Endodermal cell (in vitro differentiated cells): ENCODE data around the gene ARF6. TPM values are rescaled to one million over a fixed set of nuclear protein-coding genes. Genes with fewer than 3 reads are reported as not detected.
"Not testable (repeated sequence)": the region's sequence is repeated elsewhere in the genome, so short reads cannot be mapped to it uniquely, and the experiment has no call there.

Experiments
- DNase-seq: peaks from one replicate; pipeline ENCODE4 v3.0.0-alpha.2; 2017
- H3K27ac ChIP-seq: 2 replicates; pipeline ENCODE4 v1.5.1; 2013; ENCODE audit warnings: mild to moderate bottlenecking, low read depth, low read length, moderate library complexity
- H3K27me3 ChIP-seq: 2 replicates; pipeline ENCODE4 v1.6.1; 2013; ENCODE audit warnings: mild to moderate bottlenecking, low read length, moderate library complexity; ENCODE audit not compliant: insufficient read depth, control insufficient read depth, poor library complexity, severe bottlenecking
- H3K36me3 ChIP-seq: 2 replicates; pipeline ENCODE4 v1.7.0; 2013; ENCODE audit warnings: mild to moderate bottlenecking, low read length, moderate library complexity; ENCODE audit not compliant: control insufficient read depth, insufficient read depth
- H3K4me1 ChIP-seq: one replicate; pipeline ENCODE4 v1.7.0; 2013; ENCODE audit warnings: low read length; ENCODE audit not compliant: control insufficient read depth, insufficient read depth
- H3K4me3 ChIP-seq: 2 replicates; pipeline ENCODE4 v1.5.1; 2013; ENCODE audit warnings: mild to moderate bottlenecking, low read length, moderate library complexity
- H3K9ac ChIP-seq: 2 replicates; pipeline ENCODE4 v1.6.1; 2013; ENCODE audit warnings: mild to moderate bottlenecking, low read length, moderate library complexity; ENCODE audit not compliant: poor library complexity, severe bottlenecking; ENCODE audit errors: extremely low read depth
- H3K9me3 ChIP-seq: 2 replicates; pipeline ENCODE4 v1.6.1; 2013; ENCODE audit warnings: mild to moderate bottlenecking, low read length, moderate library complexity; ENCODE audit not compliant: control insufficient read depth
- H3K27ac Mint-ChIP-seq: 2 replicates; pipeline ENCODE4 v1.8.0; 2020; ENCODE audit warnings: mixed read lengths
- H3K27me3 Mint-ChIP-seq: 2 replicates; pipeline ENCODE4 v1.8.0; 2021; ENCODE audit warnings: mild to moderate bottlenecking, mixed read lengths; ENCODE audit not compliant: insufficient read depth
- H3K36me3 Mint-ChIP-seq: 2 replicates; pipeline ENCODE4 v1.8.0; 2020; ENCODE audit warnings: low read depth, mixed read lengths
- H3K4me1 Mint-ChIP-seq: 2 replicates; pipeline ENCODE4 v1.8.0; 2020; ENCODE audit warnings: mixed read lengths
- H3K4me3 Mint-ChIP-seq: 2 replicates; pipeline ENCODE4 v1.8.0; 2020; ENCODE audit warnings: mild to moderate bottlenecking, moderate library complexity, mixed read lengths
- H3K9me3 Mint-ChIP-seq: 2 replicates; pipeline ENCODE4 v1.8.0; 2020; ENCODE audit warnings: mild to moderate bottlenecking, mixed read lengths
- WGBS, 2 experiments: methylation state at CpG; one replicate each; pipeline versions ENCODE4 v1.1.5 to v1.1.7; 2013; ENCODE audit warnings: missing lambda C conversion rate in 2 of 2, mixed read lengths in 1 of 2; ENCODE audit not compliant: insufficient coverage in 1 of 2, insufficient read length in 1 of 2; 5-methylcytosine and 5-hydroxymethylcytosine counted together
- total RNA-seq, 2 donors: library from RNA; stranded (reverse); fragmentation: NEBNext Ultra II Directional in 1 of 2; extraction: Animal tissue kit (Norgen Biotek cat#: 25700) in 1 of 2; gene quantifications; 2 replicates in 1 of 2; 3 replicates in 1 of 2; pipeline ENCODE4 v1.2.1, GENCODE V29; 2021
- TF ChIP-seq, protein P1 (sequence below): fragments of 200-600 bp; sonication (generic); conservative IDR thresholded peaks from 2 replicates; pipeline ENCODE4 v1.5.0; 2021; ENCODE audit warnings: antibody characterized with exemption, mild to moderate bottlenecking

ARF6 gene
- total RNA-seq, 2 donors from 2014 or later = 45.2 to 46.7 TPM

DNA sequence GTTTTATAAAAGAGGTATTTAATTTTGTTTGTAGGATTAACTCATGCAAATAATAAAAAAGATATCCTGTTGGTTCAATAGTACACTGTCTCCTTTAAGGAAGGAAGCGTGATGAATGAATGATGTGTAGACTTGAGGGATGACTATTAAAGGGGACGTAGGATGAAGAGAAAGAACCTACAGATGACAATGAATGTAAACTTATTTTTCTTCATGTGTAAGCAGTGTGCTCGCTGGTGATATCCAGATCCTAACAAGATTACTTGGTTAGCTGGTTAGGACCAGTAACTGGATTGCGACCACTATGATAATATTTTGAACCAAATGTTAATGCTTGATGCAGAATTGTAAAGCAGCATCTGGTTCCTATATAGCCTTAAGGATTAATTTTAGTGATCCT is 2.6 kb downstream of the ARF6 start:
- Histone ChIP-seq H3K27ac (no peak overlapping the region), H3K9me3 (no peaks in the 10 kb centered on the region), H3K4me1 (peaks cover 3% of the 10 kb centered on the region), H3K27me3 (no peaks in the 10 kb centered on the region), H3K4me3 (peak overlapping the region; percentile 97), H3K9ac (no peak overlapping the region), H3K36me3 (peaks cover 23% of the 10 kb centered on the region)
- DNase-seq = no peak
- Mint-ChIP-seq H3K36me3 (peaks cover 14% of the 10 kb centered on the region), H3K27ac (no peak overlapping the region), H3K9me3 (no peaks in the 10 kb centered on the region), H3K4me3 (peak overlapping the region; percentile 96), H3K4me1 (peaks cover 28% of the 10 kb centered on the region), H3K27me3 (no peaks in the 10 kb centered on the region)
- 79 to 96% methylated on average over 3 to 4 of the region's 4 CpGs for WGBS, 2 experiments
- TF ChIP-seq, protein P1, sequence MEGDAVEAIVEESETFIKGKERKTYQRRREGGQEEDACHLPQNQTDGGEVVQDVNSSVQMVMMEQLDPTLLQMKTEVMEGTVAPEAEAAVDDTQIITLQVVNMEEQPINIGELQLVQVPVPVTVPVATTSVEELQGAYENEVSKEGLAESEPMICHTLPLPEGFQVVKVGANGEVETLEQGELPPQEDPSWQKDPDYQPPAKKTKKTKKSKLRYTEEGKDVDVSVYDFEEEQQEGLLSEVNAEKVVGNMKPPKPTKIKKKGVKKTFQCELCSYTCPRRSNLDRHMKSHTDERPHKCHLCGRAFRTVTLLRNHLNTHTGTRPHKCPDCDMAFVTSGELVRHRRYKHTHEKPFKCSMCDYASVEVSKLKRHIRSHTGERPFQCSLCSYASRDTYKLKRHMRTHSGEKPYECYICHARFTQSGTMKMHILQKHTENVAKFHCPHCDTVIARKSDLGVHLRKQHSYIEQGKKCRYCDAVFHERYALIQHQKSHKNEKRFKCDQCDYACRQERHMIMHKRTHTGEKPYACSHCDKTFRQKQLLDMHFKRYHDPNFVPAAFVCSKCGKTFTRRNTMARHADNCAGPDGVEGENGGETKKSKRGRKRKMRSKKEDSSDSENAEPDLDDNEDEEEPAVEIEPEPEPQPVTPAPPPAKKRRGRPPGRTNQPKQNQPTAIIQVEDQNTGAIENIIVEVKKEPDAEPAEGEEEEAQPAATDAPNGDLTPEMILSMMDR = no peak

DNA sequence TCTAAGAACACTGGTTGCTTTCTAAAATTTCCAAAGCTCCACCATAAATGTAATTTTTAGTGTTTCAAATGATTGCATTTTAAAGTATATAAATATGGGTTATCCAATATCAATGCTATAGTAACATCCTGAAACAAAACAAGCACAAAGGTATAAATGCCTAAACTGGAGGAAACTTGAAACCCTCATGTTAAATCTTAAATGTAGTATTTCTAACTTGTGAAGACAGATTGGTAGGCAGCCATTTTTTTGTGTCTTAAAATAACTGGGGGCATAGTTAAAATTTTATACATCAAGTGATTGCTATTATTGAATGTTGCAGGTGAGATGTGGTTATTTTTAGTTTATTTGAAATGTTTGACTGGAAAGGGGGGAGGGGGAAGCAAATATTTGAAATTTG is 3.4 kb downstream of the ARF6 start:
- not testable (repeated sequence) for H3K4me1 ChIP-seq, H3K9ac ChIP-seq, H3K9me3 ChIP-seq, H3K27ac ChIP-seq, H3K9me3 Mint-ChIP-seq, H3K27me3 Mint-ChIP-seq, H3K27me3 ChIP-seq, H3K27ac Mint-ChIP-seq, DNase-seq
- Mint-ChIP-seq H3K4me1 (peaks cover 28% of the 10 kb centered on the region), H3K4me3 (peak overlapping the region; percentile 96), H3K36me3 (peaks cover 14% of the 10 kb centered on the region)
- Histone ChIP-seq H3K36me3 (peaks cover 23% of the 10 kb centered on the region), H3K4me3 (peak overlapping the region; percentile 97)

DNA sequence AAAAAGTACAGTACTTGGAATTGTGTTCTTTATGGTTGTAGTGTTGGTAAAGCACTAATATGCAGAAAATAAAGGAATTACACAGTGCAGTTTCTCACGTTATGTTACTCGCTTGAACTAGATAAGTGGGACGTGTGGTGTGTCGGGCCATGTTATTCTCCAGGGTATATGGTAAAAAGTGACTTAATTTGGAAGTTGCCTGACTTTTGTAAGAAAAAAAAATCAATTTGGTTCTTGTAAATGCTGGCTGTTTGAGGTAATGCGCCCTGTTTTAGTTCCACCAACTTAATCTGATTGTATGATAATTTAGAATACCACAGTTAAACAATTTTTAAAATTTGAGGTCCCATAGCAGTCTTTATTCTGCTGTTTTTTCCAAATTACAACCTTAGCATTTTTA is 4.1 kb downstream of the ARF6 start:
- H3K4me1 Mint-ChIP-seq = peaks cover 26% of the 10 kb centered on the region
- 91 to 100% methylated on average over 2 to 5 of the region's 5 CpGs for WGBS, 2 experiments
- no peak overlapping the region for H3K9ac ChIP-seq
- H3K27me3 Mint-ChIP-seq = no peaks in the 10 kb centered on the region
- H3K4me3 Mint-ChIP-seq = no peak overlapping the region
- H3K27me3 ChIP-seq = no peaks in the 10 kb centered on the region
- TF ChIP-seq, protein P1 = no peak
- H3K27ac Mint-ChIP-seq = no peak overlapping the region
- H3K4me1 ChIP-seq = peaks cover 3% of the 10 kb centered on the region
- no peak for DNase-seq
- peaks cover 14% of the 10 kb centered on the region for H3K36me3 Mint-ChIP-seq
- H3K36me3 ChIP-seq = peaks cover 23% of the 10 kb centered on the region
- H3K9me3 Mint-ChIP-seq = no peaks in the 10 kb centered on the region
- H3K27ac ChIP-seq = no peak overlapping the region
- H3K9me3 ChIP-seq = no peaks in the 10 kb centered on the region
- H3K4me3 ChIP-seq = peak overlapping the region; percentile 97

DNA sequence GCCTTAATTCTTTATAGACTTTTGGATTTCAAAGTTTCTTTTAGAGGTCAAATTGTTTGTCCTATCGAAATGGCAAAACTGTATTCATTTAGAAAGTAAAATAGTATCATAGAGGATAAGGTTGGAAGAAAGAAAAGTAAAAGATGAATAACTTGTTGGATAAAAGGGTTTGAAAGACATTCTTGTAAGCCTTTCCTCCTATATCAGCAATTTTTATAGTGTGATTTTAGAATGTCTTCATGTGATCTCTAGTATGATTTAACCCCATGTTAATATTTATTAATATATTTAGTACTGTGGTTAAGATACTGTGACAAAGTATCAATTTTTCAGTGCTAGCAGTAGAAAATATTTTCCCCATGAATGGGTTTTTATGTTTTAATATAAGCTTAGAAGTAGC is 4.5 kb downstream of the ARF6 start:
- H3K27me3 ChIP-seq = no peaks in the 10 kb centered on the region
- H3K4me1 ChIP-seq = peaks cover 3% of the 10 kb centered on the region
- peak overlapping the region; percentile 97 for H3K4me3 ChIP-seq
- Mint-ChIP-seq H3K4me1 (peaks cover 24% of the 10 kb centered on the region), H3K27me3 (no peaks in the 10 kb centered on the region), H3K27ac (no peak overlapping the region), H3K36me3 (peaks cover 14% of the 10 kb centered on the region), H3K9me3 (no peaks in the 10 kb centered on the region), H3K4me3 (no peak overlapping the region)
- WGBS, 2 experiments = 95% methylated on average over 1 of the region's 1 CpG; no CpG with 5 or more reads in 1 of the 2 experiments
- H3K36me3 ChIP-seq = peaks cover 23% of the 10 kb centered on the region
- TF ChIP-seq, protein P1 = no peak
- H3K27ac ChIP-seq = no peak overlapping the region
- H3K9me3 ChIP-seq = no peaks in the 10 kb centered on the region
- DNase-seq = no peak
- no peak overlapping the region for H3K9ac ChIP-seq
